Ovary (tissue), 10 donors: ENCODE data around the gene CYP4B1. TPM values are rescaled to one million over a fixed set of nuclear protein-coding genes. Genes with fewer than 3 reads are reported as not detected.
"Not testable (repeated sequence)": the region's sequence is repeated elsewhere in the genome, so short reads cannot be mapped to it uniquely, and the experiment has no call there.

Experiments used
- DNase-seq, 5 donors: peaks; one replicate each; pipeline ENCODE4 v3.0.0-alpha.2; 2019 to 2020
- H3K27ac ChIP-seq, 2 donors: fragments of 200-600 bp; one replicate each; pipeline versions ENCODE4 v1.5.1 to v1.8.0; 2019 to 2022
- H3K27me3 ChIP-seq: fragments of 200-600 bp; one replicate; pipeline ENCODE4 v1.8.0; 2022
- H3K36me3 ChIP-seq: fragments of 200-600 bp; sonication (generic); one replicate; pipeline ENCODE4 v1.5.1; 2019
- H3K4me1 ChIP-seq: one replicate; pipeline ENCODE4 v1.8.1; 2013; ENCODE audit warnings: mild to moderate bottlenecking, moderate library complexity; ENCODE audit not compliant: insufficient read depth
- H3K4me3 ChIP-seq: fragments of 200-600 bp; sonication (generic); one replicate; pipeline ENCODE4 v1.5.1; 2017
- H3K9me3 ChIP-seq, 2 donors: fragments of 200-600 bp in 1 of 2; sonication (generic) in 1 of 2; one replicate each; pipeline versions ENCODE4 v1.5.1 to v1.8.1; 2013 to 2019; ENCODE audit warnings: mild to moderate bottlenecking in 1 of 2, moderate library complexity in 1 of 2
- CTCF ChIP-seq, 3 donors: fragments of 450-650 bp in 2 of 3; fragments of 200-600 bp in 1 of 3; IDR thresholded peaks; one replicate each; pipeline versions ENCODE4 v1.5.1 to v1.8.0; 2016 to 2022; ENCODE audit warnings: antibody characterized with exemption in 3 of 3, mild to moderate bottlenecking in 1 of 3
- EP300 ChIP-seq: sonication (generic); formaldehyde crosslinking; IDR thresholded peaks from one replicate; pipeline ENCODE4 v1.6.1; 2017; ENCODE audit warnings: antibody characterized with exemption
- POLR2A ChIP-seq: fragments of 450-650 bp; IDR thresholded peaks from one replicate; pipeline ENCODE4 v1.6.1; 2017; ENCODE audit warnings: antibody characterized with exemption, mild to moderate bottlenecking, moderate library complexity
- WGBS, 3 donors: extraction: QIAGEN DNeasy Blood & Tissue Kit in 1 of 3; methylation state at CpG; one replicate each; pipeline versions ENCODE4 v1.1.5 to v1.1.7; 2013 to 2017; 5-methylcytosine and 5-hydroxymethylcytosine counted together
- intact Hi-C, 4 donors: fragments of 100-400 bp; cut with DNase I; formaldehyde crosslinking; loops; one replicate each; pipeline versions ENCODE4 v1.11.0 to v1.15.1; 2022 to 2023
- long read RNA-seq, 3 donors: library from polyadenylated mRNA in 2 of 3; unstranded in 2 of 3; transcript quantifications; one replicate each; pipeline ENCODE4 v2.0.0 and lab custom pipeline, GENCODE V29; 2021 to 2026
- polyA plus RNA-seq, 2 donors: library from polyadenylated mRNA; stranded (reverse); fragments of 200-250 nt in 1 of 2; fragments of 350-450 nt in 1 of 2; fragmentation: Illumina TruSeq in 1 of 2; extraction: RNeasy Lipid Tissue Mini Kit (QIAGEN cat#74804) in 1 of 2; gene quantifications; one replicate each; pipeline ENCODE4 v1.2.3, GENCODE V29; 2013 to 2014
- total RNA-seq, 7 donors: library from RNA; depleted of rRNA in 2 of 7; stranded (reverse); fragments of >200 nt in 2 of 7; fragmentation: NEBNext Ultra II Directional in 3 of 7; extraction: Animal tissue kit (Norgen Biotek cat#: 25700) in 3 of 7; gene quantifications; one replicate each; pipeline versions ENCODE4 v1.1.0 to v1.2.4, GENCODE V29; 2016 to 2023
- donor health status: DM: no; HTN: no; CAD: no; lungs with moderate emphysema.
- donor health status: DM: no; HTN: no; CAD: no.
- donor health status: Bipolar disorder and iron deficiency.
- donor health status: DM: yes; HTN: yes; CAD: no.
- donor health status: DM: no; HTN: no; CAD: no.
- donor health status: DM: yes; HTN: yes; CAD: no.

Gene CYP4B1
- total RNA-seq (10 to 100 TPM in 1 of 7 donors, 1 to 10 TPM in 5, not detected in 1; 1.8 to 51.7 (median 3.8) TPM), polyA plus RNA-seq (under 1 TPM; 0.38 to 0.70 TPM)
- long read RNA-seq, donor 1, partial matches to known transcripts = 0 of 4 reads
- long read RNA-seq, donor 1, other reads (novel, unspliced or antisense) = 1 of 4 reads
- long read RNA-seq, donor 2 = 0 reads
- long read RNA-seq, donor 3, transcript CYP4B1-203 (12 exons, 2,110 nt) = major isoform, 6 of 13 reads
- long read RNA-seq, donor 3, partial matches to known transcripts = 3 of 13 reads
- long read RNA-seq, donor 3, other reads (novel, unspliced or antisense) = 2 of 13 reads

GRCh38 chr1:46798810-46799209 is at the start of gene CYP4B1:
CYP4B1 (plus strand) TSS chr1:46799046; CDS start chr1:46799082, 36 bp downstream.
- Histone ChIP-seq H3K4me3 (no peak within 1 kb of the TSS), H3K4me1 (no peaks in the 10 kb centered on the region), H3K9me3 (no peaks in the 10 kb centered on the region), H3K36me3 (no peaks in the 10 kb centered on the region), H3K27ac (no peak within 1 kb of the TSS), H3K27me3 (no peaks in the 10 kb centered on the region)
- WGBS, 3 donors = 28 to 34% (median 30%) methylated on average over 4 of the region's 4 CpGs
- no peak for TF ChIP-seq POLR2A
- TF ChIP-seq CTCF (IDR thresholded peaks at IDR 0.05) = no peak
- no peak for TF ChIP-seq EP300
- intact Hi-C loops = no loop called here
- DNase-seq = peak in 1 of 5 donors; percentile 40

GRCh38 chr1:46749404-46749803 is 49.4 kb upstream of the CYP4B1 start:
- no peak for DNase-seq
- H3K4me3 ChIP-seq = no peak overlapping the region
- intact Hi-C loops = no loop called here
- H3K9me3 ChIP-seq = no peaks in the 10 kb centered on the region
- no peaks in the 10 kb centered on the region for H3K27me3 ChIP-seq
- H3K4me1 ChIP-seq = no peaks in the 10 kb centered on the region
- TF ChIP-seq EP300 (no peak), CTCF (IDR thresholded peaks at IDR 0.05) (no peak), POLR2A (no peak)
- WGBS, 3 donors = 82 to 90% (median 88%) methylated on average over 1 of the region's 1 CpG
- no peak overlapping the region for H3K27ac ChIP-seq
- no peaks in the 10 kb centered on the region for H3K36me3 ChIP-seq

GRCh38 chr1:46749921-46750404 is 48.9 kb upstream of the CYP4B1 start:
- no peak overlapping the region for H3K4me3 ChIP-seq
- no peaks in the 10 kb centered on the region for H3K27me3 ChIP-seq
- H3K9me3 ChIP-seq = no peaks in the 10 kb centered on the region
- no peak overlapping the region for H3K27ac ChIP-seq
- no peak for TF ChIP-seq CTCF (IDR thresholded peaks at IDR 0.05)
- no peak for TF ChIP-seq EP300
- no peak for TF ChIP-seq POLR2A
- intact Hi-C loops = no loop called here
- H3K4me1 ChIP-seq = no peaks in the 10 kb centered on the region
- WGBS, 3 donors = 50 to 59% (median 51%) methylated on average over 7 of the region's 7 CpGs
- no peak for DNase-seq
- H3K36me3 ChIP-seq = no peaks in the 10 kb centered on the region

- 52 to 69% (median 63%) methylated on average over 1 of the region's 1 CpG for WGBS, 3 donors
- Histone ChIP-seq H3K4me3 (no peak overlapping the region), H3K27ac (no peak overlapping the region), H3K36me3 (no peaks in the 10 kb centered on the region), H3K27me3 (no peaks in the 10 kb centered on the region), H3K4me1 (no peaks in the 10 kb centered on the region), H3K9me3 (no peaks in the 10 kb centered on the region)
- no peak for TF ChIP-seq EP300
- no peak for TF ChIP-seq POLR2A
- TF ChIP-seq CTCF (IDR thresholded peaks at IDR 0.05) = no peak
- intact Hi-C loops = no loop called here
- DNase-seq = no peak
Measured at GRCh38 chr1:46753985-46754384, 44.9 kb upstream of the CYP4B1 start.

- H3K27me3 ChIP-seq, intact Hi-C loops, H3K9me3 ChIP-seq, H3K36me3 ChIP-seq, H3K4me1 ChIP-seq, DNase-seq, H3K27ac ChIP-seq, H3K4me3 ChIP-seq: not testable (repeated sequence)
- 60 to 73% (median 71%) methylated on average over 4 of the region's 4 CpGs for WGBS, 3 donors
Measured at GRCh38 chr1:46754707-46755106, 44.1 kb upstream of the CYP4B1 start.
